ENCODE results near the gene CREB5. TPM values are rescaled to one million over a fixed set of nuclear protein-coding genes. Genes with fewer than 3 reads are reported as not detected.

CREB5 gene
- total RNA-seq, 4 donors from 2014 or later: 11.9 to 25.3 (median 14.4) TPM

- no peak for TF ChIP-seq CTCF (IDR thresholded peaks at IDR 0.05; ENCODE audit: low read depth)
These were observed 97.7 kb downstream of the CREB5 start for GRCh38 chr7:28510026-28510369.

DNA sequence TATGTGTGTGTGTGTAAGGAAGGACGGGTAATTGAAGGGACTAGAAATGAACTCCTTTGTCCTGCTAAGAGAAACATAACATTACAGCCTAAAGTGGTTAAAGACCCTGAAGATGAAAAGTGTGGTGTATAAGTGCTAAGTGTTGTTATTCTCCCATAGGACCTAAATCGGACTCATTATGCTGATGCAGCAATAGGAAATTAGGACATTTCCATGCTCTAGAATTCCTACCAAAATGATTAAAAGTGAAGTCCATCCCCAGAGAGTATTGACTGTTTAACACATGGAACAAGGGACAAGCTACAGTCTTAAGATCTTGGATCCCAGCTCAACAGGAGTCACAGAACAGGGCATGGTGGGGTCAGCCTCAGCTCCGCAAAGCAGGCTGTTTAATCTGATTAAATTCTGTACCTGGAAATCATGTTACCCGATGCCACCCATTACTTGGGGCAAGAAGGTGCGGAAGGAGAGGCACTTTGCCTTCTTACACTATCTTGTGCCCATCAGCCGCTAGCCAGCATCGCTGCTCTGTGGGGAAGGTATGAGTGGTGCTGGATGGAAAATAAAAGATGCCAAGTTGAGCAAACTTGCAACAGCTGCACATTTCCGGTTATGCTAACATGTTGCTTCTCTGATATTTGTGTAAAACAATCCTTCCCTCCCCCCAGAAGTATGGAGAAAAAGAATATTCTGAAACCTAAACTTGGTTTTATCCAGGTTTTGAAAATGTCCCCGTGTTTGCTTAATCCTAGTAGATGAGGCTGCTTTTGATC is 100.5 kb downstream of the CREB5 start:
- TF ChIP-seq CTCF (IDR thresholded peaks at IDR 0.05; ENCODE audit: low read depth): no peak

- TF ChIP-seq CTCF (IDR thresholded peaks at IDR 0.05; ENCODE audit: low read depth): no peak
These were observed 104.3 kb downstream of the CREB5 start for GRCh38 chr7:28516390-28517172.

GRCh38 chr7:28517206-28517605 is 104.9 kb downstream of the CREB5 start:
- no peak for TF ChIP-seq CTCF (IDR thresholded peaks at IDR 0.05; ENCODE audit: low read depth)

DNA sequence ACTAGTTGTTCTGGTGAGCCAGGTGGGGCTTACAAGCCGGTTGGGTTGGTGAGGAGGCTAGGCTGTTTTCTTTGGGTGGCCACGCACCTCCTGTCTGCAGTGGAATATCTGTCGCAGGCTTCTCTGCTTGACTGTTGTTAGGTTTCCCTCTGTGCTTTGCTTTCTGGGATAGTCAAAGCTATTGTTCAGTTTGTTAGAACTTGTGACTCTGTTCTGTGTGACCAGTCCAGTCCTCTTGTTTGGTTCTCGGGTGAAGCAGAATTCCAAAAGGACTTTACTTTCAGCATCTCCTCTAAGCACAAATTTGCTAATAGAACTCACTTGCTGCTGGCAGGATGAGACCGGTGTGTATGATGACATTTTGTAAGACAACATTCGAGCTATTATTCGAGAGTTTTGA is 105.3 kb downstream of the CREB5 start:
- TF ChIP-seq CTCF (IDR thresholded peaks at IDR 0.05; ENCODE audit: low read depth): no peak

DNA sequence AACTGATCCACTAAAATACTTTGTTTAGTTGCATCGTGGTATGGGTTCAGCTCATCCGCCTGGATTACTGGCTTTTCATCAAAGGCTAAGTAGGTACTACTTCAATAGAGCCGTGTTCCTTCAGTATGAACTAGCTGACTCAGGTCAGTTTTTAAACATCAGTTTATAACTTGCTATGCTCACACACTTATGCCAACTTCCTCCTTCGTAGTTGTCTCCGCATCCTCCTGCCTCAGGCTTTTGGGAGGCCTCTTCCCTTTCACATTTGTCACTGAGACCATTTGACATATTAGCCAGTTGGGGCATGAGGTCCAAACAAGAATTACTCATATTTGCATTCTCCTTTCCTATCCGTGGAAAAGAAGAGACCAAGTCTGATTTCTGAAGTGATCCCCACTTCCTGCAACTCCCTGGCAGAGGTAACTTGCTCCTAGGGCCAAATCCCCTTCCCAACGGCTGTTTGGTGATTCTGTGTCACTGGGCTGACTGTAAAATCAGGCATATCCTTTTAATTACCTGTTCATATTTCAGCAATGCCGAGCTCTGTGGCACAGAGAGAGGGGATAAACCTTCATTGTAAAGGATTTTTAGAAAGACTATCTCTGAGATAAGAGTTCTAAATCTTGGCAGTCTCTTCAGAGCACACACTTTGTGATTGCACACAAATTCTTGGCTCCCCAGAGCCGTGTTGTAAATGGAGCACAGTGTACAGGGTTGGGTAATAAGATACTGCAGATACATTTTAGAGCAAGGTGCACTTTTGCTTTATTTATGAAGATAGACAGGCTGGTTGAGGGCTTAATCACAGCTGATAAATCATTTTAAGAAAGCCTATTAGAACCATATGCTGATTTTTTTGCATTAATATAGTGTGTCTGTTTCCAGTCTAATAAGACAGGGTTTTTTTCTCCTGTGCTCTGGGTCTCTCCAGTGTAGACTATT is 108.0 kb downstream of the CREB5 start:
- TF ChIP-seq CTCF (IDR thresholded peaks at IDR 0.05; ENCODE audit: low read depth): no peak

All from subcutaneous adipose tissue (tissue), 4 donors.